Gastrocnemius medialis (tissue), 4 donors: ENCODE results near the gene MRPL42. TPM values are rescaled to one million over a fixed set of nuclear protein-coding genes. Genes with fewer than 3 reads are reported as not detected.

Source experiments
- ATAC-seq, 2 donors: fragments of 150-250 bp; one replicate each; pipeline ENCODE4 v1.9.1; 2016
- DNase-seq, 2 donors: peaks; one replicate each; pipeline ENCODE4 v3.0.0-alpha.2; 2019
- H3K27ac ChIP-seq, 4 donors: fragments of 200-600 bp; sonication (generic); 1 replicate in 1 of 4; 2 replicates in 3 of 4; pipeline ENCODE4 v1.5.1; 2016 to 2018; ENCODE audit warnings: mild to moderate bottlenecking in 2 of 4, moderate library complexity in 1 of 4
- H3K27me3 ChIP-seq, 3 donors: fragments of 200-600 bp; sonication (generic) in 2 of 3; 1 replicate in 1 of 3; 2 replicates in 2 of 3; pipeline versions ENCODE4 v1.5.1 to v1.6.0; 2016 to 2019; ENCODE audit warnings: mild to moderate bottlenecking in 1 of 3, moderate library complexity in 1 of 3
- H3K36me3 ChIP-seq, 2 donors: fragments of 200-600 bp; sonication (generic) in 1 of 2; one replicate each; pipeline ENCODE4 v1.5.1; 2017 to 2018
- H3K4me1 ChIP-seq, 2 donors: fragments of 200-600 bp; sonication (generic) in 1 of 2; one replicate each; pipeline ENCODE4 v1.5.1; 2016 to 2017; ENCODE audit warnings: mild to moderate bottlenecking in 2 of 2
- H3K4me3 ChIP-seq, 4 donors: fragments of 200-600 bp; sonication (generic) in 3 of 4; 1 replicate in 1 of 4; 2 replicates in 3 of 4; pipeline ENCODE4 v1.5.1; 2016 to 2019; ENCODE audit warnings: mild to moderate bottlenecking in 2 of 4
- H3K9me3 ChIP-seq, 3 donors: fragments of 200-600 bp; sonication (generic) in 2 of 3; 1 replicate in 1 of 3; 2 replicates in 2 of 3; pipeline ENCODE4 v1.5.1; 2016 to 2019
- POLR2A ChIP-seq, 2 donors: fragments of 450-650 bp; IDR thresholded peaks; one replicate each; pipeline ENCODE4 v1.6.1; 2017; ENCODE audit warnings: antibody characterized with exemption in 2 of 2, mild to moderate bottlenecking in 2 of 2, moderate library complexity in 2 of 2
- in situ Hi-C, 4 donors: fragments of 200-750 bp; cut with MboI; loops; one replicate each; pipeline versions ENCODE4 v1.15.0 to v1.8.0; 2017; ENCODE audit warnings: low sequenced_read_pairs in 4 of 4
- intact Hi-C: fragments of 100-400 bp; cut with DNase I; formaldehyde crosslinking; loops from one replicate; pipeline ENCODE4 v1.15.1; 2023; ENCODE audit warnings: low total_unique reads
- total RNA-seq, 4 donors: library from RNA; depleted of rRNA; stranded (reverse); fragments of >200 nt; gene quantifications; one replicate each; pipeline versions ENCODE4 v1.1.0 to v1.2.3, GENCODE V29; 2016
- TF ChIP-seq, protein P1 (sequence below), 5 experiments: fragments of 450-650 bp in 3 of 5; fragments of 200-600 bp in 2 of 5; sonication (generic) in 2 of 5; IDR thresholded peaks in 4 of 5; conservative IDR thresholded peaks in 1 of 5; 1 replicate in 4 of 5; 2 replicates in 1 of 5; pipeline ENCODE4 v1.5.1; 2016 to 2019; ENCODE audit warnings: antibody characterized with exemption in 5 of 5, mild to moderate bottlenecking in 3 of 5, moderate library complexity in 3 of 5

The MRPL42 gene
- total RNA-seq, 4 donors from 2014 or later, result 14.0 to 44.6 (median 34.8) TPM

DNA sequence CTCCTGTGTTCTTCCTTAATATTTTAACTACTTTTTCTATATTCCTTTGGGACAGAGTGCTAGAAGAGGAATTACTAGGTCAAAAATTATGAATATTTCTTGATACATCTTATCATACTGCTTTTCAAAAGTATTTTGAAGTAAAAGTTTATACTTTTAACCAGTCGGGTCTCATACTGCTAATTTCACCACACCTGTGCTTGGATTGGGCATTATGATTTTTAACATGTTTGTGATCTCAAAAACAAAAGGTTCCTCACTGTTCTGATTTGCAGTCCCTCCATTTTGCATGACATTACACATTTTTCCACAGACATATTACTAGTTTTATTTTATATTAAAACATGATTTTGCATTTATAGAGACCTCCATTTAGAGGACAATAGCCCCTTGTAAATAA lies 32.9 kb downstream of the MRPL42 start:
- ATAC-seq (no peak), DNase-seq (no peak)
- no peak overlapping the region for H3K27ac ChIP-seq
- intact Hi-C loops, result loop anchor here (10.0 kb wide), 3 partner anchors 65 to 475 kb away; no protein-coding TSS in a partner anchor
- in situ Hi-C loops, result loop anchor here in 3 of 4 donors (5.0 to 10.0 kb wide), 3 partner anchors 245 to 602 kb away; no protein-coding TSS in a partner anchor
- H3K27me3 ChIP-seq, result no peaks in the 10 kb centered on the region
- H3K4me1 ChIP-seq, result no peaks in the 10 kb centered on the region
- H3K36me3 ChIP-seq, result peaks cover 0 to 6% of the 10 kb centered on the region in 2 donors
- no peak overlapping the region for H3K4me3 ChIP-seq
- TF ChIP-seq, protein P1, sequence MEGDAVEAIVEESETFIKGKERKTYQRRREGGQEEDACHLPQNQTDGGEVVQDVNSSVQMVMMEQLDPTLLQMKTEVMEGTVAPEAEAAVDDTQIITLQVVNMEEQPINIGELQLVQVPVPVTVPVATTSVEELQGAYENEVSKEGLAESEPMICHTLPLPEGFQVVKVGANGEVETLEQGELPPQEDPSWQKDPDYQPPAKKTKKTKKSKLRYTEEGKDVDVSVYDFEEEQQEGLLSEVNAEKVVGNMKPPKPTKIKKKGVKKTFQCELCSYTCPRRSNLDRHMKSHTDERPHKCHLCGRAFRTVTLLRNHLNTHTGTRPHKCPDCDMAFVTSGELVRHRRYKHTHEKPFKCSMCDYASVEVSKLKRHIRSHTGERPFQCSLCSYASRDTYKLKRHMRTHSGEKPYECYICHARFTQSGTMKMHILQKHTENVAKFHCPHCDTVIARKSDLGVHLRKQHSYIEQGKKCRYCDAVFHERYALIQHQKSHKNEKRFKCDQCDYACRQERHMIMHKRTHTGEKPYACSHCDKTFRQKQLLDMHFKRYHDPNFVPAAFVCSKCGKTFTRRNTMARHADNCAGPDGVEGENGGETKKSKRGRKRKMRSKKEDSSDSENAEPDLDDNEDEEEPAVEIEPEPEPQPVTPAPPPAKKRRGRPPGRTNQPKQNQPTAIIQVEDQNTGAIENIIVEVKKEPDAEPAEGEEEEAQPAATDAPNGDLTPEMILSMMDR (IDR thresholded peaks at IDR 0.05 in 4 of 5, conservative IDR thresholded peaks at IDR 0.05 in 1 of 5), result no peak
- no peak for TF ChIP-seq POLR2A (IDR thresholded peaks at IDR 0.05)
- no peaks in the 10 kb centered on the region for H3K9me3 ChIP-seq

DNA sequence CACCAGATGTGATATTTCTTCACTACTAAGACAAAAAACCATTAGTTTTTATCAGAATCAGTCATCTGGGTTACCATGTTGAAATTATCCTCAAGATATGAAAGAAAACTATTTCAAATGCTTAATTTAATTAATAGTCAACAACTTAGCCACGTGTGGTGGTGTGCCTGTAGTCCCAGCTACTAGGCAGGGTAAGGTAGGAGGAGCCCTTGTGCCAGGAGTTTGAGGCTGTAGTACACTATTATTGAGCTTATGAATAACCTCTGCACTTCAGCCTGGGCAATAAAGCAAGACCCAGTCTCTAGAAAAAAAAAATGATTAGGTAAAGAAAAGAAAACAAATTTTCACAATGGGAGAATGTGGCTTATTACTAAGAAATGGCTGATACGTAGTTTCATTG lies 33.4 kb downstream of the MRPL42 start:
- Histone ChIP-seq H3K9me3 (no peaks in the 10 kb centered on the region), H3K27me3 (no peaks in the 10 kb centered on the region), H3K4me3 (no peak overlapping the region), H3K27ac (no peak overlapping the region), H3K4me1 (no peaks in the 10 kb centered on the region), H3K36me3 (peaks cover 0 to 2% of the 10 kb centered on the region in 2 donors)
- intact Hi-C loops (loop anchor here (10.0 kb wide), 3 partner anchors 64 to 474 kb away; no protein-coding TSS in a partner anchor), in situ Hi-C loops (loop anchor here in 3 of 4 donors (5.0 to 10.0 kb wide), 3 partner anchors 244 to 602 kb away; no protein-coding TSS in a partner anchor)
- TF ChIP-seq POLR2A (IDR thresholded peaks at IDR 0.05), result no peak
- TF ChIP-seq, protein P1 (IDR thresholded peaks at IDR 0.05 in 4 of 5, conservative IDR thresholded peaks at IDR 0.05 in 1 of 5), result no peak
- DNase-seq (no peak), ATAC-seq (no peak)

DNA sequence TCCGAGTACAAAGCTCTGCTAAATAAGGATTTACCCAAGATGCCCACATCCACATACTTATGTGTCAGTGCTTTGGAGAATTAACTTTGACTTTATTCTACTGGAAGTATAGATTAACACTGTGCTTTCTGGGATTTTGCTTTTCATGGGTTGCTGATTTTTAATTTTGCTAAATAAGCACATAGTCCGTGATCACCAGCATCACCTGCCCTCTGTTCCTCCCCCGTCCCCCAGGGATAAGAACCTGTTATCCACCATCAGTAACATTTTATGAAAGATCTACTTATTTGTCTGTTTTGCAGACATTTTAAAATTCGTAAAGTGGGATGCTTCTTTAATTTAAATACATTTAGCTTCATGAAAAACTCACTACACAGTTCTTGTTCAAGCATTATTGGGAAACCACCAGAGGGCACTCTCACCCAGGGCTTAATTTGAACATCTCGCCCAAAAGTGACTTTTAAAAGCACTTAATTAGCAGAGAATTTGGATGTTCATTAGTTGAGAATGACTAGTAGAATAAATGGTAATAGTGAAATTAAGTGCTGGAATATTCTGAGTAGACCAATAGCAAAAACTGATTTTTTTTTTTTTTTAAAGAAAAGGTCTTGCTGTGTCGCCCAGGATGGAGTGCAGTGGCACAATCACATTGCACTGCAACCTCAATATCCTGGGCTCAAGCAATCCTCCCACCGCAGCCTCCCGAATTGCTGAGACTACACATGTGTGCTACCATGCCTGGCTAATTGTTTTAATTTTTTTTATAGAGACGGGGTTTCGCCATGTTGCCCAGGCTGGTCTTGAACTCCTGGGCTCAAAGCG lies 35.7 kb downstream of the MRPL42 start:
- Histone ChIP-seq H3K4me1 (no peaks in the 10 kb centered on the region), H3K27ac (no peak overlapping the region), H3K9me3 (no peaks in the 10 kb centered on the region), H3K27me3 (no peaks in the 10 kb centered on the region), H3K4me3 (no peak overlapping the region), H3K36me3 (no peaks in the 10 kb centered on the region)
- ATAC-seq (no peak), DNase-seq (no peak)
- in situ Hi-C loops, result loop anchor here in 3 of 4 donors (5.0 to 10.0 kb wide), 3 partner anchors 242 to 599 kb away; no protein-coding TSS in a partner anchor
- intact Hi-C loops, result loop anchor here (2.0 to 10.0 kb wide), 4 partner anchors 62 to 600 kb away; no protein-coding TSS in a partner anchor
- TF ChIP-seq POLR2A (IDR thresholded peaks at IDR 0.05), result no peak
- TF ChIP-seq, protein P1 (IDR thresholded peaks at IDR 0.05 in 4 of 5, conservative IDR thresholded peaks at IDR 0.05 in 1 of 5), result peak; percentile 49 to 79 (median 71)

DNA sequence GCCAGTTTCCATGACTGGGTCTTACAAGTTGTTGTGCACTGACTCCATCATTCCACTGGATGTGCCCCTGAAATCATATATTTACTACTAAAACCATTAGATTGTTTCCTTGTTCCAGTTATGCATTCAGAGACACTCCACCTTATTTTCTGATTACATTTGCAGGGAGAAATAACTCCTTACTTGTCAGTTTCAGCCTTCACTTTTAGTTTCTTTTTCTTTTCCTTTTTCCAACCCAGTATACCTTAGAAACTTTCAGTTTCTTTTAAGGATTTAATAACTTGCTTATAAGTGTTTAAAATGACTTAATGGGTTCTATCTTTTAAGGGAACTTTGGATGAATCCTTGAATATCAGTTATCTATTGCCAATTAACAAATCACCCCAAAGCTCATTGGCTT lies 39.9 kb downstream of the MRPL42 start:
- H3K4me1 ChIP-seq, result no peaks in the 10 kb centered on the region
- no peak for ATAC-seq
- no peak overlapping the region for H3K4me3 ChIP-seq
- H3K27me3 ChIP-seq, result no peaks in the 10 kb centered on the region
- DNase-seq, result no peak
- TF ChIP-seq, protein P1 (IDR thresholded peaks at IDR 0.05 in 4 of 5, conservative IDR thresholded peaks at IDR 0.05 in 1 of 5), result no peak
- TF ChIP-seq POLR2A (IDR thresholded peaks at IDR 0.05), result no peak
- H3K36me3 ChIP-seq, result no peaks in the 10 kb centered on the region
- in situ Hi-C loops (loop anchor here in 2 of 4 donors (5.0 to 10.0 kb wide), 3 partner anchors 238 to 595 kb away; no protein-coding TSS in a partner anchor), intact Hi-C loops (loop anchor here (10.0 kb wide), 3 partner anchors 58 to 468 kb away; no protein-coding TSS in a partner anchor)
- H3K9me3 ChIP-seq, result no peaks in the 10 kb centered on the region
- no peak overlapping the region for H3K27ac ChIP-seq
